ENCODE results near the gene SGO2. TPM values are rescaled to one million over a fixed set of nuclear protein-coding genes. Genes with fewer than 3 reads are reported as not detected.

SGO2 gene, protein sequence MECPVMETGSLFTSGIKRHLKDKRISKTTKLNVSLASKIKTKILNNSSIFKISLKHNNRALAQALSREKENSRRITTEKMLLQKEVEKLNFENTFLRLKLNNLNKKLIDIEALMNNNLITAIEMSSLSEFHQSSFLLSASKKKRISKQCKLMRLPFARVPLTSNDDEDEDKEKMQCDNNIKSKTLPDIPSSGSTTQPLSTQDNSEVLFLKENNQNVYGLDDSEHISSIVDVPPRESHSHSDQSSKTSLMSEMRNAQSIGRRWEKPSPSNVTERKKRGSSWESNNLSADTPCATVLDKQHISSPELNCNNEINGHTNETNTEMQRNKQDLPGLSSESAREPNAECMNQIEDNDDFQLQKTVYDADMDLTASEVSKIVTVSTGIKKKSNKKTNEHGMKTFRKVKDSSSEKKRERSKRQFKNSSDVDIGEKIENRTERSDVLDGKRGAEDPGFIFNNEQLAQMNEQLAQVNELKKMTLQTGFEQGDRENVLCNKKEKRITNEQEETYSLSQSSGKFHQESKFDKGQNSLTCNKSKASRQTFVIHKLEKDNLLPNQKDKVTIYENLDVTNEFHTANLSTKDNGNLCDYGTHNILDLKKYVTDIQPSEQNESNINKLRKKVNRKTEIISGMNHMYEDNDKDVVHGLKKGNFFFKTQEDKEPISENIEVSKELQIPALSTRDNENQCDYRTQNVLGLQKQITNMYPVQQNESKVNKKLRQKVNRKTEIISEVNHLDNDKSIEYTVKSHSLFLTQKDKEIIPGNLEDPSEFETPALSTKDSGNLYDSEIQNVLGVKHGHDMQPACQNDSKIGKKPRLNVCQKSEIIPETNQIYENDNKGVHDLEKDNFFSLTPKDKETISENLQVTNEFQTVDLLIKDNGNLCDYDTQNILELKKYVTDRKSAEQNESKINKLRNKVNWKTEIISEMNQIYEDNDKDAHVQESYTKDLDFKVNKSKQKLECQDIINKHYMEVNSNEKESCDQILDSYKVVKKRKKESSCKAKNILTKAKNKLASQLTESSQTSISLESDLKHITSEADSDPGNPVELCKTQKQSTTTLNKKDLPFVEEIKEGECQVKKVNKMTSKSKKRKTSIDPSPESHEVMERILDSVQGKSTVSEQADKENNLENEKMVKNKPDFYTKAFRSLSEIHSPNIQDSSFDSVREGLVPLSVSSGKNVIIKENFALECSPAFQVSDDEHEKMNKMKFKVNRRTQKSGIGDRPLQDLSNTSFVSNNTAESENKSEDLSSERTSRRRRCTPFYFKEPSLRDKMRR
- total RNA-seq (2014; rRNA removed; shearing (Covaris generic)), result 26.4 and 32.5 TPM in 2 replicates

DNA sequence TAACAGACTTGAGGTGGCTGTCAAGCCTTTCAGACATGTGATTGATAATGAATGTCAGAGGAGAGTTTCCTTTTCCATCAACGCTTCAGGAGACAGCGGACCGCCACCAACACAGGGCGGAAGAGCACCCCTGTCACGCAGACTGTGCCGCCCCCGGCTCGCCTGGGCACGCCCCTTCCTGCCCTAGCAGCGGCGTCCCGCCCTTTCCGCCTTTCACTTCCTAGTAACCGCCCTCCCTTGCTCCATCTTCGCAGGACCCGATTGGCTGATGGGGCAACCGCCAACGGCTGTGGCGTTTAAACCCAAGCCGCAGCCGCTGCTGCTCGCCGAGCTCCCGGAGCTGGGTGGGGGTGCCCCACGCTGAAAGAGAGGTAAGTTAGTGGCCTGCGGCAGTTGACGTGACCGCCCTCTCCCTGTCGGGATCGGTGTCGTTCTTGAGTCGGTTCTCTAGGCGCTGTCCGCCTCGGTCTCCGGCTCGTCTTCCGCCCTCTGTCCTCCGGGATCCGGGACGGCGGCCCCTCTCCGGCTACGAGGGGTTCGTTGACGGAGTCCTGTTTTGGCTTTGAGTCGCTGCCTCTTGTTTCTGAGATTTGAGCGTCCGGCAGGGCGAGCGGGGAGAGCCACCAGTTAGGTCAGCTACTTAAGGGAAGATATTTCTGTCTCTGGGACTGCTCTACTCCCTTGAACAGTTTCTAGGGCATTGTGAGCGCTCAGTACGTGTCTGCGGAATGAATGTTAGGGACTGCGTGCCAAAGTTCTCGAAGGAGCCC is at the start of gene SGO2:
TSS of gene SGO2 (plus strand) at position 326 of the 770 bp plus-strand sequence. CDS start 6,769 bp downstream, outside the sequence.
- DNase-seq (ENCODE audit: low read depth), result peak; percentile 98

DNA sequence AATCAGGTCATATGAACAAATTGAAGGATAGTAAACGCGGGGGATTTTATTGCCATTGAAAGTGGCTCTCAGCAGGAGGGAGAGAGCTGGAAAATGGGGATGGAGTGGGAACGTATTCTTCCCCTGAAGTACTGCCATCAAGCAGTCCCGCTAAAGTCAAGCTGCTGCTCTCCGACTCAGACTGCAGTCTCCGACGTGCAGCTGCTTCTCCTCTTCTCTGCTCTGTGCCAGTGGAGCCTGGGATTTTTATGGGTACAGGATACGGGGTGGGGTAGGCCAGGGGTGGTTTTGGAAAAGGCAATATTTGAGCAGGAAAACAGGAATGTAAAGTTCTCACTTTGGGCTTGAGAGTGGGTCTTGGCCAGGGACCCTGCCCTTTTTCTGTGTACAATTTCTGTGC is 49.2 kb upstream of the SGO2 start:
- DNase-seq (ENCODE audit: low read depth), result no peak

DNA sequence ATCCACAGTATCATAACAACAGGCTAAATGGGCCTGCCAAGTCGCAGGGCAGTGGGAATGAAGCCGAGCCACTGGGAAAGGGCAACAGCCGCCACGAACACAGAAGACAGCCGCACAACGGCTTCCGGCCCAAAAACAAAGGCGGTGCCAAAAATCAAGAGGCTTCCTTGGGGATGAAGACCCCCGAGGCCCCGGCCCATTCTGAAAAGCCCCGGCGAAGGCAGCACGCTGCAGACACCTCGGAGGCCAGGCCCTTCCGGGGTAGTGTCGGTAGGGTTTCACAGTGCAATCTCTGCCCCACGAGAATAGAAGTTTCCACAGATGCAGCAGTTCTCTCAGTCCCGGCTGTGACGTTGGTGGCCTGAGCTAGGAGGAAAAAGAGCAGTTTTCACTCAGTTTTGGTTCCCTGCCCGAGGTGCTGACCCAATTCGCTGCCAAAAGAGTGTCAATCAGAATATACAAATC is 48.3 kb upstream of the SGO2 start:
- DNase-seq (ENCODE audit: low read depth), result no peak

DNA sequence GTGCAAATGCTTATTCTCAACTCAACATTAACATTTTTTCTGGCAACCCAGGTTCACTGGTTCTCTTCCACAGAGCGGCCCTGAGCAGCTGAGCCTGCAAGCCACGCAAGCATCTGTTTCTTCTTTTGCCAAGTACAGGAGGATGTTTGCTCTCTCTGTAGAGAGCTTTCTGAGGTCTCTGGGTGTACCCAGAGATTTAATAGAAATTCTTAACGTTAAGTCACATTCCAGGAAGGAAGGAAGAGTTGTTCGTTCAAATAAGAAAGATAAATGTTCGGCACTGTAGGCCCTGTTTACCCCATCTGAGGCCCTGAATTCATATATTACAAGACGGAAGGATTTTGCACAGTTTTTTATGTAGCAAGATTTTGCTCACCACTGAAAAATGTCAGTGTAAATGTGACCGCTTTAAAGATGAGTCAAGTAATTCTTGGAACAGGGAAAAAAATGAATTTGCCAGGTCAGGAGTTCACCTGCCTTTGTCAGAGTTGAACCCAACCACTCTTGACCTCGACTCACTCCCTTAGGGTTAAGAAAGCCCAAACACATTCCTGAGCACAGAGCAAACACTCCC is 46.2 kb upstream of the SGO2 start:
- DNase-seq (ENCODE audit: low read depth), result no peak

DNA sequence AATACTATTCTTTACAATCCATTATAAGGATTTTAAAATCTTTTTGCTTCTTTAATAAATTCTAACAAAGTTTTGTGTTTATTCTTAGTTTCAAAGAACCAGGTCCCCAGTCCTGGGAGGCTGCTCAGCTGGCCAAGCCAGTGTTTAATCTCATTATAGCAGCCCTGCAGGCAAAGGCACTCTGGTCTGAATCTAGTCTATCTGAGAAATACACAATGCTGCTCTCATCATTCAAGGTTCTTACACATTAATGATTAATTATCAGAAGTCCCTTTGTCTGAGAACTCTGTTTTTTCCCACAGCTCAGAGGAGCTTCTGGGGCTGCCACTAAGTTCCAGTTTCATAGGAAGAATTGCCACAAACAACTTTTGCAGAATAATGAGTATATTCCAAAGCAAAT is 43.8 kb upstream of the SGO2 start:
- DNase-seq (ENCODE audit: low read depth), result no peak

DNA sequence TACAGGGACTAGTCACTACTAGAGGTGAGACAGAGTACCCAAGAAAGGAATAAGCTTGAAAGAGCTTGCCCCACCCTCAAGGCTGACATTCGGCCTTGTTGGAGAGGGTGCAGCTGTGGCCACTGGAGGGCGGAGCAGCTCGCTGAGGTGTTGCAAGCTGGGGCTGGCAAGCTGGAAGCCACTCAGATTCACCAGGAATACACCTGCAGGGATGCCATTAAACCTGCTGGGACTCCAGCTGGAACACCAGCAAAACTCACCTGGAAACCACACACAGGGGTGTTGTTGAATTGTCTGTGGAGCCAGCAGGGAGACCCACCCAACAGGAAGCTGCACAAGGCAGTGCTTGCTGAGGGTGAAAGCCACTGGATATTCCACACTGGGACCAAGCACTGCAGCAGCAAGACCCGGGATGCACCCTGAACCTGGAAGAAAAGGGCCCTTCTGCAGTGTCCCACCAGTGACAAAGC is 42.2 kb upstream of the SGO2 start:
- DNase-seq (ENCODE audit: low read depth), result peak; percentile 40

DNA sequence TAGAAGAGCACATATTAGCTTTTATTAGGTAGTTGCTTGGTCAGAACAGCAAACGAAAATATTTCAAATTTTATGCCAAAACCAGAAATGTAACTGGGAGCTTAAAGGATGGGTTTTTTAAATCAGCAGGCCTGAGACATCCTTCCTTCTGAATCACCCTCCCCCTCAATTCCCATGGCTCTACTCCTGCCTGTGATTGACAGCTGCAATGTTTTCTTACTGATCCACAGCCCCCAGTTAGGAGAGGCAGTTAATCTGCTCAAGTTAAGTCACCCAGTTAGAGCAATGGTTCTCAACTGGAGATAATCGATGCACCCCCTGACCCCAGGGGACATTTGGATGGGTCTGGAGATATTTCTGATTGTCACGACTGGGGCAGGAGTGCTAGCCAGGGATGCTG is 41.1 kb upstream of the SGO2 start:
- no peak for DNase-seq (ENCODE audit: low read depth)

DNA sequence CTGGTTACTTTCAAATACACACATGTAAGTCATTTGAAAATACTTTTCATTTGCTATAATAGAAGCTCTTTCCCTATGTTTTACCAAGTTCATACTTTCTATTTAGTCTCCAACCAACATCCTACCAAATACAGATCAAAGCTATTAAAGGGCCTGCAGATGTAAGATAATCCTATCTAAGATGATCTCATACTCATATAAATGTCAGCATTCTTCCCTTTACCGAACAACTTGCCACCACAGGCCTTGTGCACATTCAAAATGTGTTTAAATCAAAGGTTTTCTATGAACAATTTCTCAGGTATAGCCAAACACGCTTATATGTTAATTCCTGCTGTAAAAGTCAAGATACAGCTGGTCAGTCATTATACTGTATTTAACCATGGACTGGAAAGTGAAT is 39.5 kb upstream of the SGO2 start:
- DNase-seq (ENCODE audit: low read depth), result no peak

DNA sequence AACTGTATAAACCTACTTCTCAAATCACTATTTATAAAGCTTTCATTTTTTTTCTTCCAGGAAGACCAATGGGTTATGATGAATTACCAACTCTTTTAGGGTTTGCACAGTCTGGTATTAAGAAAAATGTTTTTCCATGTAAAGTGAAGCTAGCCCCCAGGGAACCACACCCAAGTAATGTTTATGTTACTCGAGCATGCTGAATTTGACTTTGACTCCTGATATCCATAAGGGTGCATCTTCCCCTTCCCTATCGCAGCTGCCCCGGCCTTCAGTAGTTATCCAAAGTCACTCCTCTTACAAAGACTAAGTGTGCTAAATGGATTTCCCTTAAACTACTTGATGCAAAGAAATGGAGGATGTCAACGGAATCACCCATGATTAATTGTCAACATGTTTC is 37.8 kb upstream of the SGO2 start:
- DNase-seq (ENCODE audit: low read depth), result no peak

DNA sequence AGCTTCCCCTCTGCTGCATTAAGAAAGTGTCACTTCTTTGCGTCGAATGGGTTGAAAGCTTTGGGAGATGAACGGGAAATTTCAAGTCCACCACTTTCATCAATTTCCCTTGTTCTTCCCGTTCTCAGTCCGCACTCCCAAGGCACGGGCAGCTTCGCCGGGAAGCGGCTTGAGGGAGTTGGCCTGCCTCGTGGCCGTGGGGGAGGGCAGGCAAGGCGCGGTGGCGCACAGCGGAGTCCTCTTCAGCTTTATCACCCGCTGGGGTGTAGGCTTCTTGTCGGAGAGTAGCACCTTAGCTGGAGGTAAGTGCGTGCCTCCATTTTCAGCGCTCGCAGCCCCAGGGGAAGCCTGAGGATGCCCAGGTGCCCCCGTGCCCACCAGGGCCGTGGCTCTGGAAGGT is 36.0 kb upstream of the SGO2 start:
- DNase-seq (ENCODE audit: low read depth), result no peak

DNA sequence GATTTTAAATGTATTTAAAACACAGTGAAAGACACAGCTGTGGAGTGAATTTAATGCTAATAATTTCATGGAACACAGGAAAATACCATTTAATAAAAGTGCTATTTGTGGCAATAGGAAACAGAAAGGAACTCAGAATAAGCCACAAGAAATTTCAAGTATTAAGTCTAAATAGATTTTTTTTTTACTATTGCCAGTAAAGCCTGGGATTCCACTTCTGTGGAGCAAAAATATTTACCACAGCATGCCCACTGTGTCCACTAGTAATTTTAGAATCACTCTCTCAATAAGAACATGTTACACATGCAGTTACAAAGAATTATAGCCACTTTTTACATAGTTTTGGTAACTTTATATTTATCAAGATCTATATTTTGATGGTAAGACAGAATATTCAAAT is 33.4 kb upstream of the SGO2 start:
- DNase-seq (ENCODE audit: low read depth), result no peak

DNA sequence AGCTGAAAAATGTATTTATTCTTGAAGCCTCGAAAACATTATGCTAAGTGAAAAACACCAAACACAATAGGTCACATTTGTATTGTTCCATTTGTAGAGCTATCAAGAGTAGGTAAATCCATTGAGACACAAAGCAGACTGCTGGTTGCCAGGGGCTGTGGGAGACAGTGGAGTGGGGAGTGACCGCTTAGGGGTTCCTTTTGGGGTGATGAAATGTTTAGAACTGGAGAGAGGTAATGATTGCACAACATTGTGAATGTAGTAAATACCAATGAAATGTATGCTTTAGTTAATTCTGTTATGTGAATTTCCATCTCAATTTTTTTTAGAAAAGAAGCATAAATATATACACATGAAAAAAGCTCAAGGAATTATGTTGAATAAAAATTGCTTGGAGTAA is 32.0 kb upstream of the SGO2 start:
- no peak for DNase-seq (ENCODE audit: low read depth)

DNA sequence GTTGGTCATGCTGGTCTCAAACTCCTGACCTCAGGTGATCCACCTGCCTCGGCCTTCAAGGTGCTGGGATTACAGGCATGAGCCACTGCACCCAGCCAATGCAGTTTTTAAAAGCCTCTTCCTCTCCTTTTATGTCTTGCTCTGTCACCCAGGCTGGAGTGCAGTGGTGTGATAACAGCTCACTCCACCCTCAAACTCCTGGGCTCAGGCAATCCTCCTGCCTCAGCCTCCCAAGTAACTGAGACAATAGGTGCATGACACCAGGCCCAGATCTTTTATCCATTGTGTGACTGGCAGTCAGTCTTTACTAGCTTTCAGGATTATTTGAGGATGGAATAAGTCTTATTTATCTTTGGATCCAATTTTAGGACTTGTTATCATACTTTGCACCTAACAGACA is 29.3 kb upstream of the SGO2 start:
- no peak for DNase-seq (ENCODE audit: low read depth)

DNA sequence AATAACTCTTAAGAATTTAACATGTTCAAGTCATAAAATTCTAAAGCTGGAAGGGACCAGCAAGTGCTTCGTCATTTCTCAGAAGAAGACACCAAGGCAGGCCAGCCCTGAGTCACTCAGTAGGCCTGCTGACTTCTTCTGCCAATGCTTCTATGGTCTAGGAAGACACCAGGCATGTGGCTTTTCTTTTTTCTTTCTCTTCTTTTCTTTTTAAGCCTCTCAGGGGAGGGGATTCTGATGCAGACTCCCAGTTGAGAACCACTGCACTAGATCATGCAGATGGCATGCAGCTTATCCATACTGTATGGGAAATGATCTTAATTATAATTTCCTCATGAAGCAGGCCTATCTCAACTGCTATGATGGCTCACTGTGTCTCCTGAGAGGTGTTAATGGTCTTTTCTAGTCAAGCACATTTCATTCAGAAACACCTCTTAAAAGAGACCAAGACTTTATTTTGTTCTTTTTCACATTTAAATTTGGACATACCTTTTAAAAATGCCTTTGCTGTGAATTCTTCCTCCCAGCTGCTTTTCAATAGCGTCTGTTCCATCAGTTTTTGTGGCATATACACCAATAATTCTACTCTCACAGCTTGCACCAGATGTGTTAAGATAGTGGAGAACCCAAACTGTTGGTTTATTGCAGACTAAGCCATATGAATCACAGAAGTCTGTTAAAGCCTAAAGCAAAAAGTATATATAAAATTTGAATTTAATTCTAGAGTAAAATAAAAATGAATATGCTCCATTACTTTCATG is 27.4 kb upstream of the SGO2 start:
- no peak for DNase-seq (ENCODE audit: low read depth)

DNA sequence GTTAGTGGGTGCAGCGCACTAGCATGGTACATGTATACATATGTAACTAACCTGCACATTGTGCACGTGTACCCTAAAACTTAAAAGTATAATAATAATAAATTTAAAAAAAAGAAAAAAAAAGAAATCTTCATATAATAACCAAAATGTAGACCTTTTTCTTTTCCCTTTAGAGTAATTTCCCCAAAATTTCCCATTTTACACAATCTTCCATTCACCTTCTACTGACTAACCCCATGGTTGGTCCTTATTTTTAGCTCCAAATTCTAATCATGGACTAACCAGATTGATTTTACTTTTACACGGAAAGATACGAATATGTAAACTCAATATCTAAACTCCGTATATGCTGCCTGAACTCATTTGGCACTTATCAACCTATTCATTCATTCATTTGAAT is 23.8 kb upstream of the SGO2 start:
- DNase-seq (ENCODE audit: low read depth), result no peak

DNA sequence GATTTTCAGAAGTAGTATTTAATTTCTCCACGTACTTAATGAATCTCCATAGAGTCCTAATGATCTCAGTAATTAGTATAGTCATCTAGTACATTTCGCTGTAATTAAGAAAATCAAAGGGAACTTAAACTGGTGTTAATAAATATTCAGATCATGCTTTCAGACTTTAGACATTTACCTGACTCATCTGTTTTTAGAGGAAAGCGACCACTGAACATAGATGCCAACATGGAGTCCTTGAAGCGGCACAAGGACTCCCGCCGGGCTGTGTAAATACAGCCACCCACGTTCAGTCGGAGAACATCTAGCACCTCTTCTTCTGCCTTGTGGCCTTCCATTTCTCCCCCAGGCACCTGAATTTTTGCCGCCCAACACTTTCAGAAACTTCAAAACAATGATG is 19.3 kb upstream of the SGO2 start:
- no peak for DNase-seq (ENCODE audit: low read depth)

DNA sequence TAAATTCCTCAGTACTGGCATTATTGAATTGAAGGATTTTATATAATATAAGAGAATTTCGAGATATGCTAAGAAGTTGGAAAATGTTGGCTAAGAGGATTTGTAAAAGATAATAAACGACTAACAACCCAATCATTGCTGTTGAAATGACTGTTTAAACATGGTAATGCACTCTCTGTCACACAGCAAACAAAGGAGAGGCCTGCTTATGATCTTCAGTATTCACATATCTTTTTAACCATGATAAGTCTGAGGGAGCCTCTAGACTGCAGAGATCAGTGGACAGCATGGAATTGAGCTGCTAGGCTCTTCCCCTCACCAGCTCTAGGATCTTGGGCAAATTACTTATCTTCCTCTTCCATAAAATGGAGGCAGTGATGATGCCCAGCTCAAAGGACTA is 18.8 kb upstream of the SGO2 start:
- no peak for DNase-seq (ENCODE audit: low read depth)

DNA sequence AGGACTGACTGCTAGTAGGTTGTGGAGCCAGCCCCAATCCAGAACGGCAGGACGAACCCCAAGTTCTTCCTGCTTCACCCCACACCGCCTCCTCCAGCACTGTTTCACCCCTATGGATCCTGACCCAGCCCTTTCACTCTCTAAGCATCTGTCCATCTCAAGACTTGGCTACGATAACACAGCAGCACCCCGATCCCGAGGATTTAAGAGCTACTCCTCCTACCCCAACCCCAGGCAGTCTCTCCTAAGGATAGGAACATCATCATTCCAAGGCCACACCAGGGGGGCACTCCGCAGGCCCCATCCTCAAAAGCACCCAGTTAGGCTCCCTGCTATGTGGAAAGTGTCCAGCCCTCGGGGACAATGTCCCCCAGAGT is 16.8 kb upstream of the SGO2 start:
- no peak for DNase-seq (ENCODE audit: low read depth)

DNA sequence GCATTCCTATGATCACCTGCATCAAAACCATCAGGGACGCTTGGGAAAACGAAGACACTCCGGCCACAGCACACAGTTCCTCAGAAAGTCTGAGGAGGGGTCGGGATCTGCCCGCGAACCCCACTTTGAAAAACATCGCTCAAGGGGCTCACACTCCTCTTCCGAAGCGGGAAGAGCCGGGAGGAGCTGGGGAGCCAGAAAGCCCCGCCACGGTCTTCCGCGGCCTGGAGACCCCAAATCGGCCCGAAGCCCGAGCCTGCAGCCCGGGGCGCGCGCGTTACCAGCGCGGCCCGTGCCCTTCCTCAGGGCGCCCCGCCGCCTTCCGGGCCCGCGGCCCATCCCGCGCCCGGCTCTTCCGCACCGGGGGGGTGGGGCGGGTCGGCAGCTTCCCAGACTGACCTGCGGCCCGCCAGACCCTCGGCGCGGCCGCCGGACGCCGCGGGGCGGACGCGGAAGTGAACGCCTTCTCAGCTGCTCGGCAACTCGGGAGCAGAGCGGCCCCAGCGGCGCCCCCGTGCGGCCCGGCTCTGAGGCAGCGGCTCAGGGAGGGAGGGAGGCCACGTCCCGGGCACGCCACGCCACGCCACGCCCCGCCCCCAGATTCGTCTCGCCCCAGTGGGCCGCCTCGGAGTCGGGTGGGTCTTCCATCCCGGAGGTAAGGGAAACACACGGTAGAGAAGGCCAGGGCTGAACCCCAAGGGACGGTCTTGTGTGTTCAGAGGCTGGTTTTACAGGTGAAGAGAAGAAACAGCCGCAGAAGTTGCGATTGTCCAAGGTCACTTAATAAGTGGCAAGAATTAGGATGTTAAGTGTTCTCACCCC is 16.2 kb upstream of the SGO2 start, which contains the start of gene KCTD18:
TSS of gene KCTD18 (minus strand) at position 457 of the 822 bp plus-strand sequence. CDS start 3,052 bp downstream, outside the sequence.
- peak; percentile 87 for DNase-seq (ENCODE audit: low read depth)

Measured in Daoy (cell line).